ENCODE measurements around the gene RNF130.
A peak's percentile ranks its signal among the peaks of the same experiment; 100 is the strongest.

RNF130 gene

GRCh38 chr5:180071531-180072255, at the start of gene RNF130:
TSS of gene RNF130 (minus strand) at chr5:180071759. CDS start at chr5:180071702, 57 bp downstream.
- peak; percentile 87 for DNase-seq

GRCh38 chr5:180120237-180121101, 48.9 kb upstream of the RNF130 start:
- DNase-seq = no peak

- DNase-seq = no peak
Measured at GRCh38 chr5:180119903-180120236, 48.3 kb upstream of the RNF130 start.

GRCh38 chr5:180119031-180119902, 47.7 kb upstream of the RNF130 start:
- no peak for DNase-seq

GRCh38 chr5:180118391-180118791, 46.8 kb upstream of the RNF130 start:
- DNase-seq = no peak

GRCh38 chr5:180117000-180117725, 45.6 kb upstream of the RNF130 start:
- DNase-seq = no peak

GRCh38 chr5:180116077-180116999, 44.8 kb upstream of the RNF130 start:
- no peak for DNase-seq

- no peak for DNase-seq
Measured at GRCh38 chr5:180115326-180116076, 43.9 kb upstream of the RNF130 start.

- DNase-seq = no peak
Measured at GRCh38 chr5:180114304-180115003, 42.9 kb upstream of the RNF130 start.

- DNase-seq = no peak
Measured at GRCh38 chr5:180113660-180114303, 42.2 kb upstream of the RNF130 start.

GRCh38 chr5:180112181-180112861, 40.8 kb upstream of the RNF130 start:
- no peak for DNase-seq

GRCh38 chr5:180111273-180112002, 39.9 kb upstream of the RNF130 start:
- no peak for DNase-seq

- no peak for DNase-seq
Measured at GRCh38 chr5:180109920-180110319, 38.4 kb upstream of the RNF130 start.

- no peak for DNase-seq
Measured at GRCh38 chr5:180107005-180107404, 35.4 kb upstream of the RNF130 start.

- no peak for DNase-seq
Measured at GRCh38 chr5:180105827-180106312, 34.3 kb upstream of the RNF130 start.

- DNase-seq = no peak
Measured at GRCh38 chr5:180104168-180104530, 32.6 kb upstream of the RNF130 start.

GRCh38 chr5:180103487-180104167, 32.1 kb upstream of the RNF130 start:
- no peak for DNase-seq

Data from CD4-positive, alpha-beta T cell treated with Interleukin-12 subunit alpha and Interleukin-12 subunit beta, for 1 hour (primary cell).